D721Med (cell line): Measurements from ENCODE around the gene SDK1.

Source experiments
- DNase-seq: peaks from one replicate; pipeline ENCODE4 v3.0.0; 2011; ENCODE audit warnings: low spot score; ENCODE audit not compliant: insufficient read length
- FAIRE-seq: peaks from 2 replicates; lab custom pipeline; 2011; peaks lifted over from hg19 to GRCh38; lab: Jason Lieb, UNC
- TF ChIP-seq, protein P1 (sequence below): IDR thresholded peaks from 2 replicates; pipeline ENCODE4 v1.5.1; 2012; ENCODE audit warnings: mild to moderate bottlenecking, control low read depth; ENCODE audit not compliant: insufficient read depth; ENCODE audit errors: missing control alignments

The SDK1 gene

DNA sequence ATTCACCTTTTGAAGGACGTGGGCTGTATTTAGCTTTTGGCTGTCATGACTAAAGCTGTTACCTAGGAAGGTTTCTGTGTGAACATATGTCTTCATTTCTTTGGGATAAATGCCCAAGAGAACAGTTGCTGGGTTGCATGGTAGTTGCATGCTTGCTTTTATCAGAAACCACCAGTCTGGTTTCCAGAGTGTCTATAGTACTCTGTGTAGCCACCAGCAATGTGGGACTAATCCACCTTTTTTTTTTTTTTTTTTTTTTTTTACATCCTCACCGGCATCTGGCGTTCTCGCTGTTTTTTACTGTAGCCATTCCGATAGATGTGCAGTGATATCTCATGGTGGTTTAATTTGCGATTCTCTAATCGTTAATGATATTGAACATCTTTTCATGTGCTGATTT, 297.8 kb downstream of the SDK1 start:
- TF ChIP-seq, protein P1, sequence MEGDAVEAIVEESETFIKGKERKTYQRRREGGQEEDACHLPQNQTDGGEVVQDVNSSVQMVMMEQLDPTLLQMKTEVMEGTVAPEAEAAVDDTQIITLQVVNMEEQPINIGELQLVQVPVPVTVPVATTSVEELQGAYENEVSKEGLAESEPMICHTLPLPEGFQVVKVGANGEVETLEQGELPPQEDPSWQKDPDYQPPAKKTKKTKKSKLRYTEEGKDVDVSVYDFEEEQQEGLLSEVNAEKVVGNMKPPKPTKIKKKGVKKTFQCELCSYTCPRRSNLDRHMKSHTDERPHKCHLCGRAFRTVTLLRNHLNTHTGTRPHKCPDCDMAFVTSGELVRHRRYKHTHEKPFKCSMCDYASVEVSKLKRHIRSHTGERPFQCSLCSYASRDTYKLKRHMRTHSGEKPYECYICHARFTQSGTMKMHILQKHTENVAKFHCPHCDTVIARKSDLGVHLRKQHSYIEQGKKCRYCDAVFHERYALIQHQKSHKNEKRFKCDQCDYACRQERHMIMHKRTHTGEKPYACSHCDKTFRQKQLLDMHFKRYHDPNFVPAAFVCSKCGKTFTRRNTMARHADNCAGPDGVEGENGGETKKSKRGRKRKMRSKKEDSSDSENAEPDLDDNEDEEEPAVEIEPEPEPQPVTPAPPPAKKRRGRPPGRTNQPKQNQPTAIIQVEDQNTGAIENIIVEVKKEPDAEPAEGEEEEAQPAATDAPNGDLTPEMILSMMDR = no peak
- DNase-seq (no peak), FAIRE-seq (no peak)

DNA sequence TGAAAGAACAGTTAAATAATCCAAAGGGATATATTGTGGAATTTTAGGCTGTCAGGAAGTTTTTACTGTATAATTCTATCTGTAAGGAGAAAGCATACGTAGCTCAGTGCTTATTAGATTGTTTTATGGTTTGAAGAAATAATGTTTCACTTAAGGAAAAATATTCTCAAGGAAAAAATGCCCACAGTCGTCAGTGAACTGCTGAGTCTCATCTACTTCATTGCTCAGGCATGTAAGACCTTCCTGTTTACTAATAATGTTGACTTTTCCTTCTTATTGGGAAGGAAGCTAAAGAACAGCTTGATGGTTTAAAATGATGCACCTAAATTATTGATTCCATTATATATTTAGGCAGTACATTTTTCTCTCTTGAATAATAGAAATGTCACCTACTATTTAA, 304.2 kb downstream of the SDK1 start:
- TF ChIP-seq, protein P1 = no peak
- no peak for FAIRE-seq
- no peak for DNase-seq

DNA sequence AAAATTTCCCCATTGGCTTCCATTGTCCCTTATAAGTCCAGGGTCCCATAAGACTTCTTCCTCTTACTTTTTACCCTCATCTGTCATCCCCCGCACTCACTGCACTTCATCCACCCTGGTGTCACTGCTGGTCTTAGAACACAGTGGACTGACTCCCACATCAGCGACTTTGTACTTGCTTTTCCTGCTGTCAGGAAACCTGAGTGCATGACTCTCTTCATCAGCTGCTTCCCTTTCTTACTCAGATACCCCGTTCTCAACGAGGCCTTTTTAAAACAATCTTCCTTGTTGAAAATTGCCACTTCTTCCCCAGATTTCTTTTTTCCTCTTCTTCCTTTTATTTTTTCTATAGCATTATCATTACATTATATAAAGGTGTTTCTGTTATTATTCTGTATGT, 305.4 kb downstream of the SDK1 start:
- DNase-seq = no peak
- FAIRE-seq = no peak
- TF ChIP-seq, protein P1 = no peak

- no peak for FAIRE-seq
- TF ChIP-seq, protein P1 = no peak
- DNase-seq = no peak
Observed at GRCh38 chr7:3607847-3608246, 306.8 kb downstream of the SDK1 start.

GRCh38 chr7:3616306-3616705, 315.3 kb downstream of the SDK1 start:
- TF ChIP-seq, protein P1 = no peak
- no peak for DNase-seq
- FAIRE-seq = no peak

- no peak for FAIRE-seq
- TF ChIP-seq, protein P1 = no peak
- DNase-seq = no peak
Observed at GRCh38 chr7:3630081-3630480, 329.0 kb downstream of the SDK1 start.

DNA sequence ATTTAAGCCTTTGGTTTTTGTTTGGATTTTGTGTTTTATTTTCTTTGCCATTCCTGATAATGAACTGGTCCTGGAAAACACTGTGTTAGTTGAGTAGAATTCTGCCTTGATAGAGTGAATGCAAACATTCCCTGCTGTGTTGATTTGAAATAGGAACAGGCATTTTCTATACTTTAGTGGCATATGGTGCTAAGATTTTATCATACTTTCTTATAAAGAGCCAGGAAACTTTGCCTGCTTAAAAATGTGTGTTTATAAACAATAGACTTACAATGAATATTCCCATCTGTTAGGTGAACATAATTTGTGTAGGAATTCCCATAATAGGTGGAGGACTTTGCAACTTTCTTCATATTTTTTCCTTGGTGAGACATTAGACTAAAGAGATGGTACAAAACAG, 333.3 kb downstream of the SDK1 start:
- no peak for FAIRE-seq

More for the DNA sequence above, 333.3 kb downstream of the SDK1 start:
- DNase-seq = no peak
- TF ChIP-seq, protein P1 = no peak
